ENCODE data around the gene CYLC2.

DNA sequence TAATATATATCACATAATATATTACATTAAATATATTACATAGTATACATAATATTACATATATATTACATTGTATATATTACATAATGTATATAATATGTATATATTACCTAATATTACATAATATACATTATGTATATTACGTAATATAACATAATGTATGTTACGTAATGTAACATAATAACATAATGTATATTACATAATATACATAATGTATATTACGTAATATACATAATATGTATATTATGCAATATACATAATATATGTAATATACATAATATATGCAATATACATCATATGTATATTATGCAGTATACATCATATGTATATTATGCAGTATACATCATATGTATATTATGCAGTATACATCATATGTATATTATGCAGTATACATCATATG, 19.1 kb downstream of the CYLC2 start:
- TF ChIP-seq, protein P1, sequence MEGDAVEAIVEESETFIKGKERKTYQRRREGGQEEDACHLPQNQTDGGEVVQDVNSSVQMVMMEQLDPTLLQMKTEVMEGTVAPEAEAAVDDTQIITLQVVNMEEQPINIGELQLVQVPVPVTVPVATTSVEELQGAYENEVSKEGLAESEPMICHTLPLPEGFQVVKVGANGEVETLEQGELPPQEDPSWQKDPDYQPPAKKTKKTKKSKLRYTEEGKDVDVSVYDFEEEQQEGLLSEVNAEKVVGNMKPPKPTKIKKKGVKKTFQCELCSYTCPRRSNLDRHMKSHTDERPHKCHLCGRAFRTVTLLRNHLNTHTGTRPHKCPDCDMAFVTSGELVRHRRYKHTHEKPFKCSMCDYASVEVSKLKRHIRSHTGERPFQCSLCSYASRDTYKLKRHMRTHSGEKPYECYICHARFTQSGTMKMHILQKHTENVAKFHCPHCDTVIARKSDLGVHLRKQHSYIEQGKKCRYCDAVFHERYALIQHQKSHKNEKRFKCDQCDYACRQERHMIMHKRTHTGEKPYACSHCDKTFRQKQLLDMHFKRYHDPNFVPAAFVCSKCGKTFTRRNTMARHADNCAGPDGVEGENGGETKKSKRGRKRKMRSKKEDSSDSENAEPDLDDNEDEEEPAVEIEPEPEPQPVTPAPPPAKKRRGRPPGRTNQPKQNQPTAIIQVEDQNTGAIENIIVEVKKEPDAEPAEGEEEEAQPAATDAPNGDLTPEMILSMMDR (IDR thresholded peaks at IDR 0.05) = no peak
- TF ChIP-seq POLR2A (IDR thresholded peaks at IDR 0.05) = no peak

Measured in ovary (tissue), 3 donors.